ENCODE data around the gene HACE1. TPM values are rescaled to one million over a fixed set of nuclear protein-coding genes. Genes with fewer than 3 reads are reported as not detected.

The HACE1 gene
- polyA plus RNA-seq, 1 donor = 9.4 TPM

- DNase-seq = no peak
Observed at GRCh38 chr6:104729433-104729832, 130.3 kb downstream of the HACE1 start.

GRCh38 chr6:104728448-104728847 is 131.3 kb downstream of the HACE1 start:
- no peak for DNase-seq

GRCh38 chr6:104718672-104719071 is 141.0 kb downstream of the HACE1 start:
- DNase-seq = no peak

GRCh38 chr6:104716858-104717257 is 142.9 kb downstream of the HACE1 start:
- no peak for DNase-seq

- no peak for DNase-seq
Observed at GRCh38 chr6:104714796-104715195, 144.9 kb downstream of the HACE1 start.

- no peak for DNase-seq
Observed at GRCh38 chr6:104713982-104714381, 145.7 kb downstream of the HACE1 start.

- no peak for DNase-seq
Observed at GRCh38 chr6:104711371-104711770, 148.3 kb downstream of the HACE1 start.

- DNase-seq = no peak
Observed at GRCh38 chr6:104710543-104711335, 149.0 kb downstream of the HACE1 start.

- DNase-seq = no peak
Observed at GRCh38 chr6:104705916-104706442, 153.7 kb downstream of the HACE1 start.

- peak; percentile 9 for DNase-seq
Observed at GRCh38 chr6:104705095-104705707, 154.5 kb downstream of the HACE1 start.

- no peak for DNase-seq
Observed at GRCh38 chr6:104704191-104704590, 155.5 kb downstream of the HACE1 start.

GRCh38 chr6:104702126-104702841 is 157.4 kb downstream of the HACE1 start:
- no peak for DNase-seq

- DNase-seq = no peak
Observed at GRCh38 chr6:104700371-104701185, 159.1 kb downstream of the HACE1 start.

GRCh38 chr6:104699593-104700329 is 160.0 kb downstream of the HACE1 start:
- DNase-seq = no peak

- DNase-seq = no peak
Observed at GRCh38 chr6:104698979-104699378, 160.7 kb downstream of the HACE1 start.

GRCh38 chr6:104692008-104692407 is 167.7 kb downstream of the HACE1 start:
- DNase-seq = no peak

GRCh38 chr6:104689551-104690205 is 170.0 kb downstream of the HACE1 start:
- DNase-seq = no peak

- no peak for DNase-seq
Observed at GRCh38 chr6:104688283-104688969, 171.3 kb downstream of the HACE1 start.

- no peak for DNase-seq
Observed at GRCh38 chr6:104686550-104687175, 173.1 kb downstream of the HACE1 start.

All from hindlimb muscle (tissue), 1 donor.